ENCODE data around the gene SHISA2. TPM values are rescaled to one million over a fixed set of nuclear protein-coding genes. Genes with fewer than 3 reads are reported as not detected.

SHISA2 gene
- total and polyA plus RNA-seq, 2 of the 13 experiments (the other 11 are each of a cell fraction or from before 2014, with no cell fraction given), result not detected

DNA sequence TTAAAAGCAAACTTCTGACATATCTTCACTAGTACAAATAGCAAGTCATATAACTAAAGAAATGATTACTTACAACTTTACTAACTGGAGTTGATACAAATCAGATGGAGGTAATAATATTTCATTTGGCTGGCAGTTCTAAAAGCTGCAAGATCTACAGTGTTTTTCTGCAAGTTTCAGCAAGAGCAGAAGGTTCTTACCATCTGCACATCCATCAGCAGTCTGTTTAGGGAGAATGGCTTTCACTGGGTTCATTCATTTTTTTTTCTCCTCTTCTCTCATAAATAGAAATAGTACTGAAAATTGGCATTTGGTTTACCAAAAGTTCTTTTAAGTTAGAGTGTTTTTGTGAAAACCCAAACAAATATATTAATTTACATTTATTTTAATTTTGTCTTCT, 3.1 kb upstream of the SHISA2 start:
- Histone ChIP-seq H3K27ac (ENCODE audit: extremely low read length, insufficient read depth, low read length) (no peak overlapping the region), H4K20me1 (ENCODE audit: insufficient read depth, low read length) (no peaks in the 10 kb centered on the region), H3K4me3 (replicated peaks in 1 of 3; ENCODE audit: insufficient read depth in 1 of 3, low read depth in 2 of 3, low read length in 3 of 3) (no peak overlapping the region), H3K9ac (ENCODE audit: insufficient read depth, low read depth, low read length) (no peak overlapping the region), H3K79me2 (ENCODE audit: insufficient read depth, low read length) (no peaks in the 10 kb centered on the region), H3K4me1 (ENCODE audit: insufficient read depth, low read length) (no peaks in the 10 kb centered on the region), H3K36me3 (replicated peaks in 1 of 2; ENCODE audit: control insufficient read depth in 1 of 2, insufficient read depth in 2 of 2, low read length in 2 of 2) (no peaks in the 10 kb centered on the region), H2AFZ (ENCODE audit: low read length) (no peak overlapping the region), H3K27me3 (ENCODE audit: control insufficient read depth in 1 of 2, insufficient read depth in 2 of 2, low read length in 2 of 2) (peaks cover 4 to 21% of the 10 kb centered on the region in 2 experiments; a peak in 4 of 5 replicates), H3K4me2 (ENCODE audit: low read depth, low read length) (no peak overlapping the region), H3K9me3 (ENCODE audit: low read length) (no peaks in the 10 kb centered on the region)
- ChIA-PET POLR2A (no interaction called here), CTCF (ENCODE audit: low intra/inter-chr PET ratio, low total read pairs) (no interaction called here)
- no peak for ATAC-seq
- in situ Hi-C loops (cut with HindIII; ENCODE audit: extremely low pct_ligation_motif_present, low pct_unique_long_range_greater_than_20kb) (no loop called here), intact Hi-C loops (cut with micrococcal nuclease; ENCODE audit: unreplicated experiment) (no loop called here)
- BruUV-seq (replicated peaks), result no TSS peak
- DNase-seq (ENCODE audit: low spot score), result no peak
- no peak for FAIRE-seq
- TF ChIP-seq ZFP90 (CRISPR knock-in tag; IDR thresholded peaks at IDR 0.05; ENCODE audit: borderline replicate concordance) (no peak), ZC3H4 (CRISPR knock-in tag; IDR thresholded peaks at IDR 0.05; ENCODE audit: borderline replicate concordance) (no peak)

DNA sequence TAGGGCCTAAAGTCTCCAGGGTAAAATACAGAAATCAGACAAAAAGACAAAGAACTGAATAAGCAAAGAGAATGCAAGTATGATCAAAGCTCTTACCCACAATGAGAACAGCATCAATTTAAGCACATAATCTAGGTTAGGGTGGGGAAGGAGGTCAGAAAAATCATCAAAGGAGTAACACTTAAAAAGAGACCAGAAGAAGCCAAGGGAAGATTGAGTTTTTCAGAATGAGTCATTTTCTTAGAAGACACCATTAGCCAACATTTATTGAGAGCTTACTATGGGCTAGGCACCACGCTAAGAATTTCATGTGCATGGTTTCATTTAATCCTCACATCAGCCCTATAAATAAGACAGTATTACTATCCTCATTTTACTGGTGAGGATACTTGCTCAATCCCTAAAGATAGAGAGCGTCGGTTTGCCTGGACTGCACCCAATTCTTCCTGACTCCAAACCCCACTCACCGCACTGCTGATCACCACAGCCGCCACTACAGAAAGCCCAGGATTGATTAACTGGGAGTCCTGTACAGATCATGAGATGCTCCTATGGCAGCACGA, 1.7 kb upstream of the SHISA2 start:
- Histone ChIP-seq H3K9me3 (ENCODE audit: low read length) (no peaks in the 10 kb centered on the region), H3K27ac (ENCODE audit: extremely low read length, insufficient read depth, low read length) (no peak overlapping the region), H3K4me3 (replicated peaks in 1 of 3; ENCODE audit: insufficient read depth in 1 of 3, low read depth in 2 of 3, low read length in 3 of 3) (no peak overlapping the region), H3K27me3 (ENCODE audit: control insufficient read depth in 1 of 2, insufficient read depth in 2 of 2, low read length in 2 of 2) (peaks cover 4 to 35% of the 10 kb centered on the region in 2 experiments; a peak in 4 of 5 replicates), H3K4me2 (ENCODE audit: low read depth, low read length) (no peak overlapping the region), H3K36me3 (replicated peaks in 1 of 2; ENCODE audit: control insufficient read depth in 1 of 2, insufficient read depth in 2 of 2, low read length in 2 of 2) (no peaks in the 10 kb centered on the region), H3K4me1 (ENCODE audit: insufficient read depth, low read length) (no peaks in the 10 kb centered on the region), H2AFZ (ENCODE audit: low read length) (no peak overlapping the region), H3K79me2 (ENCODE audit: insufficient read depth, low read length) (no peaks in the 10 kb centered on the region), H4K20me1 (ENCODE audit: insufficient read depth, low read length) (no peaks in the 10 kb centered on the region), H3K9ac (ENCODE audit: insufficient read depth, low read depth, low read length) (no peak overlapping the region)
- ATAC-seq (no peak), FAIRE-seq (no peak), DNase-seq (ENCODE audit: low spot score) (no peak)
- POLR2A ChIA-PET, result no interaction called here
- TF ChIP-seq EHMT2 (IDR thresholded peaks at IDR 0.05; ENCODE audit: borderline replicate concordance, low read depth, low read length), result no peak
- no peak for TF ChIP-seq MBD4 (IDR thresholded peaks at IDR 0.05; ENCODE audit: borderline replicate concordance, low read length)
- no peak for TF ChIP-seq ZNF775 (CRISPR knock-in tag; IDR thresholded peaks at IDR 0.05; ENCODE audit: borderline replicate concordance)
- TF ChIP-seq NFKB2 (CRISPR knock-in tag; IDR thresholded peaks at IDR 0.05; ENCODE audit: borderline replicate concordance), result no peak
- TF ChIP-seq ZNF781 (CRISPR knock-in tag; IDR thresholded peaks at IDR 0.05; ENCODE audit: borderline replicate concordance, not compliant biosample characterization), result no peak
- in situ Hi-C loops (cut with HindIII; ENCODE audit: extremely low pct_ligation_motif_present, low pct_unique_long_range_greater_than_20kb) (no loop called here), intact Hi-C loops (cut with micrococcal nuclease; ENCODE audit: unreplicated experiment) (no loop called here)
- no TSS peak for BruUV-seq (replicated peaks)
- 16% methylated on average over 6 of the region's 6 CpGs for WGBS (ENCODE audit: low lambda C conversion rate)
- CTCF ChIA-PET (ENCODE audit: low intra/inter-chr PET ratio, low total read pairs), result no interaction called here

Data from HepG2 (cell line).